OCI-LY3 (cell line): ENCODE data around the gene EARS2.

ENCODE experiments used
- H2AFZ ChIP-seq: fragments of 200-600, 300-600 bp; shearing (Covaris generic); 2 replicates; pipeline ENCODE4 v1.6.0; 2014; ENCODE audit warnings: antibody characterized with exemption, low read depth, low read length
- H3K27ac ChIP-seq: fragments of 200-600, 300-600 bp; sonication (generic); 2 replicates; pipeline ENCODE4 v1.5.1; 2014; ENCODE audit warnings: mild to moderate bottlenecking, low read length, moderate library complexity, mixed read lengths
- H3K27me3 ChIP-seq: fragments of 200-600, 300-600 bp; sonication (generic); 2 replicates; pipeline ENCODE4 v1.6.1; 2014; ENCODE audit warnings: low read depth, low read length, mixed read lengths
- H3K36me3 ChIP-seq: fragments of 200-600, 300-600 bp; sonication (generic); replicated peaks from 2 replicates; pipeline ENCODE3; 2014; ENCODE audit warnings: low read depth, low read length, mixed read lengths
- H3K4me1 ChIP-seq: fragments of 300-600, 200-600 bp; sonication (generic); 2 replicates; pipeline ENCODE4 v1.6.1; 2014; ENCODE audit warnings: low read length, mixed read lengths
- H3K4me2 ChIP-seq: fragments of 200-600, 300-600 bp; sonication (generic); 2 replicates; pipeline ENCODE4 v1.6.1; 2014; ENCODE audit warnings: low read length, mixed read lengths
- H3K4me3 ChIP-seq: fragments of 300-600, 200-600 bp; sonication (generic); 2 replicates; pipeline ENCODE4 v1.5.1; 2014; ENCODE audit warnings: antibody characterized with exemption, mild to moderate bottlenecking, low read length, moderate library complexity
- H3K79me2 ChIP-seq: fragments of 300-600, 200-600 bp; shearing (Covaris generic); 2 replicates; pipeline ENCODE4 v1.6.1; 2014; ENCODE audit warnings: mild to moderate bottlenecking, low read length, mixed read lengths
- H3K9ac ChIP-seq: fragments of 300-600, 200-600 bp; shearing (Covaris generic); 2 replicates; pipeline ENCODE4 v1.6.0; 2014; ENCODE audit warnings: mild to moderate bottlenecking, low read length, moderate library complexity
- H3K9me3 ChIP-seq: fragments of 200-600, 300-600 bp; shearing (Covaris generic); 2 replicates; pipeline ENCODE4 v1.6.1; 2014; ENCODE audit warnings: low read length, mixed read lengths; ENCODE audit not compliant: insufficient read depth
- H4K20me1 ChIP-seq: fragments of 200-600, 300-600 bp; sonication (generic); 2 replicates; pipeline ENCODE4 v1.6.1; 2016; ENCODE audit warnings: low read length, mixed read lengths; ENCODE audit not compliant: insufficient read depth
- CTCF ChIP-seq: fragments of 200-600, 300-600 bp; sonication (generic); IDR thresholded peaks from 2 replicates; pipeline ENCODE4 v1.5.1; 2014; ENCODE audit warnings: antibody characterized with exemption, low read length, low read depth
- EZH2phosphoT487 ChIP-seq: fragments of 200-600 bp; shearing (Covaris generic); IDR thresholded peaks from 2 replicates; pipeline ENCODE4 v1.6.1; 2018; ENCODE audit warnings: antibody characterized with exemption, mixed run types, low read depth

The EARS2 gene

GRCh38 chr16:23506606-23506994 lies 50.5 kb downstream of the EARS2 start:
- H3K9ac ChIP-seq = peak overlapping the region; percentile 40; the same call in 1 of the 2 replicates
- H3K4me2 ChIP-seq = peak overlapping the region; percentile 99
- H3K79me2 ChIP-seq = peaks cover 87% of the 10 kb centered on the region
- TF ChIP-seq EZH2phosphoT487 (no peak), CTCF (no peak)
- no peaks in the 10 kb centered on the region for H3K27me3 ChIP-seq
- H3K4me1 ChIP-seq = peaks cover 54% of the 10 kb centered on the region
- peak overlapping the region; percentile 79 for H3K27ac ChIP-seq
- no peaks in the 10 kb centered on the region for H3K9me3 ChIP-seq
- no peak overlapping the region for H2AFZ ChIP-seq
- peak overlapping the region; percentile 76 for H3K4me3 ChIP-seq
- H3K36me3 ChIP-seq = peaks cover 41% of the 10 kb centered on the region
- peaks cover 77% of the 10 kb centered on the region for H4K20me1 ChIP-seq

- Histone ChIP-seq H3K79me2 (peaks cover 94% of the 10 kb centered on the region), H3K4me3 (peak overlapping the region; percentile 76)
These were observed 51.2 kb downstream of the EARS2 start for GRCh38 chr16:23505671-23506605.

GRCh38 chr16:23505180-23505665 lies 51.9 kb downstream of the EARS2 start:
- Histone ChIP-seq H3K27ac (peak overlapping the region; percentile 79), H3K36me3 (peaks cover 45% of the 10 kb centered on the region), H3K27me3 (no peaks in the 10 kb centered on the region), H3K4me3 (peak overlapping the region; percentile 76), H3K79me2 (peaks cover 100% of the 10 kb centered on the region), H3K4me2 (peak overlapping the region; percentile 99), H4K20me1 (peaks cover 91% of the 10 kb centered on the region), H2AFZ (no peak overlapping the region), H3K4me1 (peaks cover 50% of the 10 kb centered on the region), H3K9ac (peak overlapping the region; percentile 34; the same call in 1 of the 2 replicates), H3K9me3 (no peaks in the 10 kb centered on the region)
- no peak for TF ChIP-seq EZH2phosphoT487
- TF ChIP-seq CTCF = no peak

More at GRCh38 chr16:23505671-23506605, 51.2 kb downstream of the EARS2 start:
- no peaks in the 10 kb centered on the region for H3K9me3 ChIP-seq
- H3K36me3 ChIP-seq = peaks cover 45% of the 10 kb centered on the region
- H3K9ac ChIP-seq = peak overlapping the region; percentile 40; the same call in 1 of the 2 replicates
- peak overlapping the region; percentile 99 for H3K4me2 ChIP-seq
- H4K20me1 ChIP-seq = peaks cover 84% of the 10 kb centered on the region
- H3K27me3 ChIP-seq = no peaks in the 10 kb centered on the region
- H2AFZ ChIP-seq = no peak overlapping the region
- no peak for TF ChIP-seq EZH2phosphoT487
- TF ChIP-seq CTCF = peak; percentile 16; the same call in 1 of the 2 replicates
- peak overlapping the region; percentile 79 for H3K27ac ChIP-seq
- peaks cover 54% of the 10 kb centered on the region for H3K4me1 ChIP-seq

GRCh38 chr16:23504453-23505179 lies 52.5 kb downstream of the EARS2 start:
- TF ChIP-seq CTCF = no peak
- peak; percentile 58; the same call in 1 of the 2 replicates for TF ChIP-seq EZH2phosphoT487
- Histone ChIP-seq H3K4me3 (peak overlapping the region; percentile 76), H3K27ac (peak overlapping the region; percentile 79), H4K20me1 (peaks cover 97% of the 10 kb centered on the region), H3K9ac (peak overlapping the region; percentile 34; the same call in 1 of the 2 replicates), H3K4me2 (peak overlapping the region; percentile 99), H3K36me3 (peaks cover 50% of the 10 kb centered on the region), H3K79me2 (peaks cover 100% of the 10 kb centered on the region), H3K9me3 (no peaks in the 10 kb centered on the region), H3K27me3 (no peaks in the 10 kb centered on the region), H2AFZ (no peak overlapping the region), H3K4me1 (peaks cover 50% of the 10 kb centered on the region)
